ENCODE measurements around the gene MAST1. TPM values are rescaled to one million over a fixed set of nuclear protein-coding genes. Genes with fewer than 3 reads are reported as not detected.

MAST1 gene
- total and polyA plus RNA-seq, 4 donors, result 0.08 to 0.54 (median 0.23) TPM

GRCh38 chr19:12913011-12913561 lies 74.8 kb downstream of the MAST1 start:
- H3K27ac ChIP-seq (ENCODE audit: low read depth in 1 of 2, low read length in 2 of 2), result no peak overlapping the region
- H3K27me3 ChIP-seq (ENCODE audit: control insufficient read depth in 4 of 4, insufficient read depth in 4 of 4, low read length in 3 of 4), result no peaks in the 10 kb centered on the region
- no peaks in the 10 kb centered on the region for H3K36me3 ChIP-seq (ENCODE audit: control insufficient read depth in 4 of 4, insufficient read depth in 3 of 4, low read depth in 1 of 4, low read length in 3 of 4)
- no peak overlapping the region for H3K9ac ChIP-seq (ENCODE audit: low read depth in 1 of 2, low read length in 2 of 2)
- no peak overlapping the region for H3K4me3 ChIP-seq (ENCODE audit: low read depth in 1 of 3, low read length in 3 of 3)
- no peak for DNase-seq (ENCODE audit: low spot score)
- peaks cover 0 to 7% (median 5%) of the 10 kb centered on the region in 4 donors for H3K4me1 ChIP-seq (ENCODE audit: control insufficient read depth in 4 of 4, insufficient read depth in 4 of 4, low read length in 3 of 4)
- 32% methylated on average over 22 of the region's 22 CpGs for WGBS
- TF ChIP-seq FOXA1 (IDR thresholded peaks at IDR 0.05) (no peak), EGR1 (IDR thresholded peaks at IDR 0.05; ENCODE audit: low read depth in 2 of 2) (no peak), TAF1 (conservative IDR thresholded peaks at IDR 0.05) (no peak), HNF4G (IDR thresholded peaks at IDR 0.05) (no peak), RXRA (IDR thresholded peaks at IDR 0.05) (no peak), YY1 (IDR thresholded peaks at IDR 0.05) (no peak), ZBTB33 (IDR thresholded peaks at IDR 0.05) (no peak), CTCF (IDR thresholded peaks at IDR 0.05; ENCODE audit: low read depth, low read length, missing input control) (no peak), MAX (IDR thresholded peaks at IDR 0.05) (no peak), FOXA2 (IDR thresholded peaks at IDR 0.05) (no peak), JUND (IDR thresholded peaks at IDR 0.05) (no peak), GABPA (IDR thresholded peaks at IDR 0.05 in 1 of 2, conservative IDR thresholded peaks at IDR 0.05 in 1 of 2) (no peak), NR2F2 (IDR thresholded peaks at IDR 0.05) (no peak), HNF4A (conservative IDR thresholded peaks at IDR 0.05) (no peak), ATF3 (IDR thresholded peaks at IDR 0.05) (no peak), RAD21 (IDR thresholded peaks at IDR 0.05) (no peak), REST (IDR thresholded peaks at IDR 0.05) (no peak), SP1 (IDR thresholded peaks at IDR 0.05) (no peak)
- H3K9me3 ChIP-seq (ENCODE audit: control insufficient read depth in 4 of 4, low read length in 3 of 4), result no peaks in the 10 kb centered on the region
